Vagina (tissue), 2 donors: Measurements from ENCODE around the gene CBFA2T3.

Experiments used
- CTCF ChIP-seq, 3 experiments: fragments of 450-650 bp in 2 of 3; fragments of 200-600 bp in 1 of 3; sonication (generic) in 1 of 3; IDR thresholded peaks; one replicate each; pipeline ENCODE4 v1.5.1; 2017 to 2019; ENCODE audit warnings: antibody characterized with exemption in 3 of 3, mild to moderate bottlenecking in 2 of 3, moderate library complexity in 2 of 3
- POLR2A ChIP-seq, 2 donors: fragments of 450-650 bp; IDR thresholded peaks; one replicate each; pipeline ENCODE4 v1.6.1; 2017; ENCODE audit warnings: antibody characterized with exemption in 2 of 2, mild to moderate bottlenecking in 2 of 2, moderate library complexity in 2 of 2
- POLR2AphosphoS5 ChIP-seq, 2 donors: sonication (generic); formaldehyde crosslinking; IDR thresholded peaks; one replicate each; pipeline ENCODE4 v1.9.0; 2017; ENCODE audit warnings: antibody characterized with exemption in 2 of 2, mild to moderate bottlenecking in 2 of 2, low read depth in 1 of 2; ENCODE audit not compliant: insufficient read depth in 1 of 2

DNA sequence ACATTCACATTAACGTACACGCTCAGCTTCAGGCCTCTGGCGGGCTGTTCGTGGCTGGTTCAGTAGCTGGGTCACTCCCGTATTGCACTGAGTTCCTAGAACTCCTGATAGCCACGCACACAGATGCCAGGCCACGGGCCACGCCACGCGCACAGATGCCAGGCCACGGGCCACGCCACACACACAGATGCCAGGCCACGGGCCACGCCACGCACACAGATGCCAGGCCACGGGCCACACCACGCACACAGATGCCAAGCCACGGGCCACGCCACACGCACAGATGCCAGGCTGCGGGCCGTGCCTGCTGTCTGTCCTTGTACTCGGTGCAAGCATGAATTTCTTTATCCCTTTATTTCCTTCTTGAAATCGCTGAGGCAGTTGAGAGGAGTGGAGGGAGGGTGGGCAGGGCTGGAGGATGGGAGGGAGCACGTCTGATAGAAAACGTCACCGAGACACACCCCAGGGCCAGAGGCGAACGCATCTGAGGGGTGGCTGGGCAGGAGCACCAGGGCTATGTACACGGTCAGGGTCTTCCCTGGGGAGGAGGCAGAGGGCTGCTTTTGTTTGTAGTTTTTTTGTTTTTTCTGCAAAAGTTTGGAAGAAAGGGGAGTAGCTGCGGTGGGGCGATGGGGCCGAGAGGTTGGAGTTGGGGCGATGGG, 101.9 kb downstream of the CBFA2T3 start:
- TF ChIP-seq CTCF (IDR thresholded peaks at IDR 0.05) (no peak), POLR2A (IDR thresholded peaks at IDR 0.05) (no peak), POLR2AphosphoS5 (IDR thresholded peaks at IDR 0.05; ENCODE audit: insufficient read depth in 1 of 2, low read depth in 1 of 2) (no peak)
